ENCODE measurements around the gene CLRN2.

The CLRN2 gene

GRCh38 chr4:17511051-17511450, 3.9 kb upstream of the CLRN2 start:
- ATAC-seq, result no peak
- TF ChIP-seq SNAI2 (CRISPR knock-in tag; IDR thresholded peaks at IDR 0.05) (no peak), BACH2 (CRISPR knock-in tag; IDR thresholded peaks at IDR 0.05; ENCODE audit: borderline replicate concordance) (no peak), ARNTL (CRISPR knock-in tag; IDR thresholded peaks at IDR 0.05; ENCODE audit: borderline replicate concordance, low read depth) (no peak), ZNF70 (CRISPR knock-in tag; IDR thresholded peaks at IDR 0.05) (no peak), GLIS3 (CRISPR knock-in tag; IDR thresholded peaks at IDR 0.05) (no peak), ESRRG (CRISPR knock-in tag; IDR thresholded peaks at IDR 0.05) (no peak), TCF4 (CRISPR knock-in tag; IDR thresholded peaks at IDR 0.05; ENCODE audit: borderline replicate concordance) (no peak), CSDC2 (CRISPR knock-in tag; IDR thresholded peaks at IDR 0.05) (no peak), ISL1 (CRISPR knock-in tag; IDR thresholded peaks at IDR 0.05) (no peak), OSR1 (CRISPR knock-in tag; IDR thresholded peaks at IDR 0.05) (no peak), ZC3H10 (CRISPR knock-in tag; IDR thresholded peaks at IDR 0.05) (no peak), ZFP3 (CRISPR knock-in tag; IDR thresholded peaks at IDR 0.05) (no peak), CREB5 (CRISPR knock-in tag; IDR thresholded peaks at IDR 0.05; ENCODE audit: low read depth) (no peak)
- TF ChIP-seq, protein P1, sequence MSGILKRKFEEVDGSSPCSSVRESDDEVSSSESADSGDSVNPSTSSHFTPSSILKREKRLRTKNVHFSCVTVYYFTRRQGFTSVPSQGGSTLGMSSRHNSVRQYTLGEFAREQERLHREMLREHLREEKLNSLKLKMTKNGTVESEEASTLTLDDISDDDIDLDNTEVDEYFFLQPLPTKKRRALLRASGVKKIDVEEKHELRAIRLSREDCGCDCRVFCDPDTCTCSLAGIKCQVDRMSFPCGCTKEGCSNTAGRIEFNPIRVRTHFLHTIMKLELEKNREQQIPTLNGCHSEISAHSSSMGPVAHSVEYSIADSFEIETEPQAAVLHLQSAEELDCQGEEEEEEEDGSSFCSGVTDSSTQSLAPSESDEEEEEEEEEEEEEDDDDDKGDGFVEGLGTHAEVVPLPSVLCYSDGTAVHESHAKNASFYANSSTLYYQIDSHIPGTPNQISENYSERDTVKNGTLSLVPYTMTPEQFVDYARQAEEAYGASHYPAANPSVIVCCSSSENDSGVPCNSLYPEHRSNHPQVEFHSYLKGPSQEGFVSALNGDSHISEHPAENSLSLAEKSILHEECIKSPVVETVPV (CRISPR knock-in tag; IDR thresholded peaks at IDR 0.05), result no peak

DNA sequence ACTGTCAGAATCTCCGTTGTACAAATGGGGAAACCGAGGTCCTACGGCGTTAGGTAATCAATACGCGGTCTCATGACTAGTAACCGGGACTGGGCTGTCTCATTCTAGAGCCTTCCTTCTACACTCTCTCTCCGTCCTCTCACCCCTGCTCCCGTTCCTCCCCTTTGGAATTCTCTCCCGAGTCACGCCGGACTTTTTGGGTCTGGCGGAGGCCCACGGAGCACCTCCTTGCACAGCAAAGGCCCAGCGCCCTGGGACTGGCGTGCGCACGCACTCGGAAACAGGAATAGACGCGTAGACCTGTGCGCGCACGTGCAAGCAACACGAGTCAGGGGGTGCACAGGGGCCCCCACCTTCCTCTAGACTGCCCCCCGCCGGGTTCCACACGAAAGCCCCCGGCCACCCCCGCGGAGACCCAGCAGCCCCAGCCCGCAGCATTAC, 3.4 kb upstream of the CLRN2 start:
- TF ChIP-seq PATZ1 (CRISPR knock-in tag; IDR thresholded peaks at IDR 0.05; ENCODE audit: borderline replicate concordance) (peak; percentile 47; the same call in 1 of the 2 replicates), ISL1 (CRISPR knock-in tag; IDR thresholded peaks at IDR 0.05) (no peak)
- ATAC-seq, result peak; percentile 77

DNA sequence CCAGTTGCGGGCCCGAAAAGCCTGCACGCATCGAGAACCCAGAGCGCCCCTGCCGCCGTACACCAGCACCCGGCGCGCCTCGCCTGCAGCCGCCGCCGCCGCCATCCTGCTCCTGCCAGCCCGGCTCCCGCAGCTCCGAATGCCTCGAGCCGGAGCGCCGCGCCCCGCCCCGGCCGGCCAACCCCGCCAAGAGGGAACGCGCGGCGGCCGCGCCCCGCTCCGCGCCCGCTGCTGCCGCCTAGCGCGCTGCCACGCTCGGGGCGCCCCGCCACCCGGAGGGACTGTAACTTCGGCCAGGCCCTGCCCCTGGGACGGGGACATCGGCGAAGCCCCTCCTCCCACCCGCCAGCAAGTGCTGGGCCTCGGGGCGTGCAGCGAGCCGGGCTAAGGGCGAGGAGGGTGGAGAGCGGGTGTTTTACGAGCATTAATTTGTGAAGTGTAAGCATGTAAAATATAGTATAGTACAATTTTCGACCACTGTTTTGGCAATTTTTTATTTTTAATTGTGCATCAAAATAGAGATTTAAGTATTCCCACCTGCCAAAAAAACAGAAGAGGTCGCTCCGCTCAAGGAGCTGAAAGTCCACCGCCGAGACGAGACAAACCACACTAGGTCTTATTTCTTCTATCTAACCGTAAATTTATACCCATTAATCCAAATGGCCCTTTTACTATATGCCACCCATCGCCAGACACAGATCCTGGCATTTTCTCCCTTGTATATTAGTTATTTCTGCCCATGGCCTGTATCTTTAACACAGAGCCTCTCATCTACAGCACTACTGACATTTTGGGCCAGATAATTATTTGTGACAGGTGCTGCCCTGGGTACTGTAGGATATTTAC, 2.8 kb upstream of the CLRN2 start, which contains the start of gene QDPR:
TSS of gene QDPR (minus strand) at position 141 of the 846 bp plus-strand sequence. CDS start at position 105, 36 bp downstream.
- TF ChIP-seq TCF4 (CRISPR knock-in tag; IDR thresholded peaks at IDR 0.05; ENCODE audit: borderline replicate concordance) (no peak; the same call in 1 of the 2 replicates), ZFP3 (CRISPR knock-in tag; IDR thresholded peaks at IDR 0.05) (no peak), CSDC2 (CRISPR knock-in tag; IDR thresholded peaks at IDR 0.05) (no peak), ZNF70 (CRISPR knock-in tag; IDR thresholded peaks at IDR 0.05) (no peak), PATZ1 (CRISPR knock-in tag; IDR thresholded peaks at IDR 0.05; ENCODE audit: borderline replicate concordance) (no peak), PPARA (CRISPR knock-in tag; IDR thresholded peaks at IDR 0.05; ENCODE audit: borderline replicate concordance) (no peak), ZC3H10 (CRISPR knock-in tag; IDR thresholded peaks at IDR 0.05) (no peak), RARB (CRISPR knock-in tag; IDR thresholded peaks at IDR 0.05) (no peak), GLIS3 (CRISPR knock-in tag; IDR thresholded peaks at IDR 0.05) (no peak)
- peak; percentile 89 for ATAC-seq

DNA sequence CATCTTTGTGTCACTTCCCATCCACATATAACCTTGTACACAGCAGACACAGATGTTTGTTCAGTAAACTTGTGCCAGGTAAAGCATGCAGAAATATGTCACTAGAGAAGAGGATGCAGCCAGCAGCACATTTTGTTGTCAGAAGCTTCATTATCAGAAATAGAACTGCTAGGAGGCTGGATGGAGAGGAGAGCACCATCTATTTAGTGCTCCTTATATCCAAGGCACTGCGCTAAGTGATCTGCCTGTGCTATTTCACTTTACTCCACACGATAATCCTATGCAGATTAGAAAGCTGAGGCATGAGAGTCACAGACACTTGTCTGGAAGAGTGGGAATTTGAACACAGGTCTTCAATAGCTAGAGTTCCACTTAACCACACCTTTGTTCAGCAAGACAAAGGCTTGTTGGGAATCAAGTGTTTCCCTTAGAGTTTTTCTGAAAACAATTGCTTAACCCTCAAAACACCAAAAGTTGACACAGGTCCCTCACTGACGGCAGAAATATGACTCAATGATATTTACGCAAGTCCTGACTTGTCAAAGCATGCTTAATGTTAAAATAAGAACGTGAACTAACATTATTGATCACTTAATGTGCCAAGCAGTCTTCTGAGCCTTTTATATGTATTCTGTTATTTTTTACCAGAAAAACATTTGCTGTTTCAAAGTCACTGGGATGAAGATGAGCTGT, 1.8 kb upstream of the CLRN2 start:
- TF ChIP-seq ZNF70 (CRISPR knock-in tag; IDR thresholded peaks at IDR 0.05), result no peak
- no peak for TF ChIP-seq ISL1 (CRISPR knock-in tag; IDR thresholded peaks at IDR 0.05)
- no peak for TF ChIP-seq ZFP3 (CRISPR knock-in tag; IDR thresholded peaks at IDR 0.05)
- TF ChIP-seq GLIS3 (CRISPR knock-in tag; IDR thresholded peaks at IDR 0.05), result no peak
- no peak for TF ChIP-seq PPARA (CRISPR knock-in tag; IDR thresholded peaks at IDR 0.05; ENCODE audit: borderline replicate concordance)
- ATAC-seq, result no peak
